Neutrophil (primary cell): ENCODE data around the gene CDPF1.
"Not testable (repeated sequence)": the region's sequence is repeated elsewhere in the genome, so short reads cannot be mapped to it uniquely, and the experiment has no call there.

ENCODE experiments used
- H3K27ac ChIP-seq: fragments of 200-600 bp; sonication (generic); 2 replicates; pipeline ENCODE4 v1.5.1; 2016; ENCODE audit warnings: mild to moderate bottlenecking, moderate library complexity
- H3K27me3 ChIP-seq: fragments of 200-600 bp; sonication (generic); 2 replicates; pipeline ENCODE4 v1.6.0; 2016; ENCODE audit warnings: mild to moderate bottlenecking
- H3K36me3 ChIP-seq: fragments of 200-600 bp; sonication (generic); 2 replicates; pipeline ENCODE4 v1.5.1; 2017
- H3K4me1 ChIP-seq, 2 experiments: fragments of 200-600 bp in 1 of 2; sonication (generic) in 1 of 2; 1 replicate in 1 of 2; 2 replicates in 1 of 2; pipeline versions ENCODE4 v1.5.1 to v1.6.1; 2013 to 2016; ENCODE audit warnings: low read depth in 1 of 2, low read length in 1 of 2, mild to moderate bottlenecking in 1 of 2, moderate library complexity in 1 of 2; ENCODE audit not compliant: control insufficient read depth in 1 of 2, insufficient read depth in 1 of 2
- H3K4me3 ChIP-seq, 2 experiments: fragments of 200-600 bp in 1 of 2; sonication (generic) in 1 of 2; 1 replicate in 1 of 2; 2 replicates in 1 of 2; pipeline ENCODE4 v1.5.1; 2013 to 2016; ENCODE audit warnings: low read depth in 1 of 2, low read length in 1 of 2, mild to moderate bottlenecking in 1 of 2, moderate library complexity in 1 of 2
- H3K9me3 ChIP-seq: fragments of 200-600 bp; sonication (generic); 2 replicates; pipeline ENCODE4 v1.5.1; 2016
- TF ChIP-seq, protein P1 (sequence below): fragments of 200-600 bp; sonication (generic); IDR thresholded peaks from 2 replicates; pipeline ENCODE4 v1.5.1; 2016; ENCODE audit warnings: antibody characterized with exemption

The CDPF1 gene

DNA sequence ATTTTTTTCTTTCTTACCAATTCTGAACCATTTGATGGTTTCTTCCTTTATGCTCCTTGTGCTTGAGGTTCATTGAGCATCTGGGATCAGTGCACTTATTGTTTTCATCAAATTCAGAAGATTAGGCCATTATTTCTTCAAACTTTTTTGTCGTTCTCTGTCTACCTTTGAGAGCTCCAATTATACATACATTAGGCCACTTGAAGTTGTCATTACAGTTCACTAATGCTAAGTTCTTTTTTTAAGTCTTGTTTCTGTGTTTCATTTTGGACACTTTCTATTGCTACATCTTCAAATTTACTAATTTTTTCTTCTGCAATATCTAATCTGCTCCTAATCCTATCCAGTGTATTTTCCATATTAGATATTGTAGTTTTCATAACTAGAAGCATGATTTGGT, 40.8 kb downstream of the CDPF1 start:
- H3K9me3 ChIP-seq: no peaks in the 10 kb centered on the region
- TF ChIP-seq, protein P1, sequence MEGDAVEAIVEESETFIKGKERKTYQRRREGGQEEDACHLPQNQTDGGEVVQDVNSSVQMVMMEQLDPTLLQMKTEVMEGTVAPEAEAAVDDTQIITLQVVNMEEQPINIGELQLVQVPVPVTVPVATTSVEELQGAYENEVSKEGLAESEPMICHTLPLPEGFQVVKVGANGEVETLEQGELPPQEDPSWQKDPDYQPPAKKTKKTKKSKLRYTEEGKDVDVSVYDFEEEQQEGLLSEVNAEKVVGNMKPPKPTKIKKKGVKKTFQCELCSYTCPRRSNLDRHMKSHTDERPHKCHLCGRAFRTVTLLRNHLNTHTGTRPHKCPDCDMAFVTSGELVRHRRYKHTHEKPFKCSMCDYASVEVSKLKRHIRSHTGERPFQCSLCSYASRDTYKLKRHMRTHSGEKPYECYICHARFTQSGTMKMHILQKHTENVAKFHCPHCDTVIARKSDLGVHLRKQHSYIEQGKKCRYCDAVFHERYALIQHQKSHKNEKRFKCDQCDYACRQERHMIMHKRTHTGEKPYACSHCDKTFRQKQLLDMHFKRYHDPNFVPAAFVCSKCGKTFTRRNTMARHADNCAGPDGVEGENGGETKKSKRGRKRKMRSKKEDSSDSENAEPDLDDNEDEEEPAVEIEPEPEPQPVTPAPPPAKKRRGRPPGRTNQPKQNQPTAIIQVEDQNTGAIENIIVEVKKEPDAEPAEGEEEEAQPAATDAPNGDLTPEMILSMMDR: no peak

GRCh38 chr22:46203601-46203980, 46.5 kb downstream of the CDPF1 start:
- no peaks in the 10 kb centered on the region for H3K27me3 ChIP-seq
- no peak overlapping the region for H3K27ac ChIP-seq
- TF ChIP-seq, protein P1: no peak
- peaks cover 10% of the 10 kb centered on the region for H3K36me3 ChIP-seq
- H3K9me3 ChIP-seq: no peaks in the 10 kb centered on the region
- no peaks in the 10 kb centered on the region for H3K4me1 ChIP-seq
- H3K4me3 ChIP-seq: no peak overlapping the region

More for the DNA sequence above, 40.8 kb downstream of the CDPF1 start:
- Histone ChIP-seq H3K27me3 (no peaks in the 10 kb centered on the region), H3K4me3 (no peak overlapping the region), H3K36me3 (no peaks in the 10 kb centered on the region), H3K27ac (no peak overlapping the region), H3K4me1 (no peaks in the 10 kb centered on the region)

- Histone ChIP-seq H3K4me3 (no peak overlapping the region), H3K27ac (no peak overlapping the region), H3K36me3 (peaks cover 10% of the 10 kb centered on the region), H3K9me3 (no peaks in the 10 kb centered on the region), H3K27me3 (no peaks in the 10 kb centered on the region), H3K4me1 (no peaks in the 10 kb centered on the region)
- TF ChIP-seq, protein P1: no peak
These were observed 47.0 kb downstream of the CDPF1 start for GRCh38 chr22:46202897-46203600.

- peaks cover 10% of the 10 kb centered on the region for H3K36me3 ChIP-seq
- H3K27me3 ChIP-seq: no peaks in the 10 kb centered on the region
- no peaks in the 10 kb centered on the region for H3K4me1 ChIP-seq
- H3K27ac ChIP-seq: no peak overlapping the region
- H3K9me3 ChIP-seq: no peaks in the 10 kb centered on the region
- TF ChIP-seq, protein P1: no peak
- no peak overlapping the region for H3K4me3 ChIP-seq
These were observed 48.9 kb downstream of the CDPF1 start for GRCh38 chr22:46201059-46201757.

- not testable (repeated sequence) for H3K4me1 ChIP-seq
These were observed 51.3 kb downstream of the CDPF1 start for GRCh38 chr22:46198806-46199205.

GRCh38 chr22:46198274-46198673, 51.8 kb downstream of the CDPF1 start:
- Histone ChIP-seq H3K27ac (no peak overlapping the region), H3K4me1 (no peaks in the 10 kb centered on the region), H3K27me3 (no peaks in the 10 kb centered on the region), H3K36me3 (peaks cover 10% of the 10 kb centered on the region), H3K9me3 (no peaks in the 10 kb centered on the region), H3K4me3 (no peak overlapping the region)
- TF ChIP-seq, protein P1: no peak

More at GRCh38 chr22:46198806-46199205, 51.3 kb downstream of the CDPF1 start:
- H3K9me3 ChIP-seq, H3K27ac ChIP-seq, H3K27me3 ChIP-seq, H3K4me3 ChIP-seq: not testable (repeated sequence)
- H3K36me3 ChIP-seq: peaks cover 10% of the 10 kb centered on the region
